Right atrium auricular region (tissue), 2 donors: ENCODE results near the gene MTRF1. TPM values are rescaled to one million over a fixed set of nuclear protein-coding genes. Genes with fewer than 3 reads are reported as not detected.

ENCODE experiments used
- DNase-seq: peaks from one replicate; pipeline ENCODE4 v3.0.0-alpha.2; 2019; ENCODE audit warnings: low spot score
- H3K27ac ChIP-seq, 2 donors: fragments of 200-600 bp; sonication (generic); 1 replicate in 1 of 2; 2 replicates in 1 of 2; pipeline ENCODE4 v1.5.1; 2016 to 2019
- H3K27me3 ChIP-seq, 2 donors: fragments of 200-600 bp; sonication (generic); one replicate each; pipeline versions ENCODE4 v1.5.1 to v1.6.0; 2017 to 2019
- H3K36me3 ChIP-seq: fragments of 200-600 bp; sonication (generic); one replicate; pipeline ENCODE4 v1.5.1; 2016
- H3K4me1 ChIP-seq, 2 donors: fragments of 200-600 bp; sonication (generic); one replicate each; pipeline versions ENCODE4 v1.5.1 to v1.6.0; 2017 to 2019
- H3K4me3 ChIP-seq, 2 donors: fragments of 200-600 bp; sonication (generic); 1 replicate in 1 of 2; 2 replicates in 1 of 2; pipeline ENCODE4 v1.5.1; 2017 to 2019; ENCODE audit warnings: mild to moderate bottlenecking in 1 of 2, moderate library complexity in 1 of 2
- H3K9me3 ChIP-seq, 2 donors: fragments of 200-600 bp; sonication (generic); one replicate each; pipeline ENCODE4 v1.5.1; 2019
- CTCF ChIP-seq, 2 donors: fragments of 200-600 bp; sonication (generic); IDR thresholded peaks; one replicate each; pipeline ENCODE4 v1.5.1; 2019; ENCODE audit warnings: antibody characterized with exemption in 2 of 2
- total RNA-seq, 2 donors: library from RNA; depleted of rRNA; stranded (reverse); fragments of >200 nt; gene quantifications; one replicate each; pipeline ENCODE4 v1.1.0, GENCODE V29; 2016

The MTRF1 gene
- total RNA-seq, 2 donors from 2014 or later = 9.3 to 11.5 TPM

GRCh38 chr13:41216160-41216559, 47.2 kb downstream of the MTRF1 start:
- Histone ChIP-seq H3K27ac (no peak overlapping the region), H3K27me3 (no peaks in the 10 kb centered on the region), H3K36me3 (no peaks in the 10 kb centered on the region), H3K9me3 (peaks cover 0 to 2% of the 10 kb centered on the region in 2 donors), H3K4me3 (no peak overlapping the region), H3K4me1 (no peaks in the 10 kb centered on the region)
- no peak for DNase-seq
- no peak for TF ChIP-seq CTCF (IDR thresholded peaks at IDR 0.05)

- no peak overlapping the region for H3K27ac ChIP-seq
Observed at GRCh38 chr13:41213919-41214318, 49.5 kb downstream of the MTRF1 start.

GRCh38 chr13:41213316-41213715, 50.1 kb downstream of the MTRF1 start:
- no peak overlapping the region for H3K27ac ChIP-seq
- no peak overlapping the region for H3K4me3 ChIP-seq
- peaks cover 0 to 5% of the 10 kb centered on the region in 2 donors for H3K9me3 ChIP-seq
- H3K36me3 ChIP-seq = no peaks in the 10 kb centered on the region
- TF ChIP-seq CTCF (IDR thresholded peaks at IDR 0.05) = no peak
- H3K4me1 ChIP-seq = no peaks in the 10 kb centered on the region
- no peaks in the 10 kb centered on the region for H3K27me3 ChIP-seq
- DNase-seq = no peak

More at GRCh38 chr13:41213919-41214318, 49.5 kb downstream of the MTRF1 start:
- Histone ChIP-seq H3K27me3 (no peaks in the 10 kb centered on the region), H3K4me1 (no peaks in the 10 kb centered on the region), H3K4me3 (no peak overlapping the region), H3K9me3 (peaks cover 0 to 5% of the 10 kb centered on the region in 2 donors), H3K36me3 (no peaks in the 10 kb centered on the region)
- no peak for DNase-seq
- no peak for TF ChIP-seq CTCF (IDR thresholded peaks at IDR 0.05)

- TF ChIP-seq CTCF (IDR thresholded peaks at IDR 0.05) = no peak
- H3K4me1 ChIP-seq = no peaks in the 10 kb centered on the region
- no peak overlapping the region for H3K4me3 ChIP-seq
- H3K27ac ChIP-seq = no peak overlapping the region
- H3K9me3 ChIP-seq = peaks cover 0 to 5% of the 10 kb centered on the region in 2 donors
- H3K27me3 ChIP-seq = no peaks in the 10 kb centered on the region
- H3K36me3 ChIP-seq = no peaks in the 10 kb centered on the region
- DNase-seq = no peak
Observed at GRCh38 chr13:41212881-41213280, 50.5 kb downstream of the MTRF1 start.

GRCh38 chr13:41211062-41211461, 52.3 kb downstream of the MTRF1 start:
- DNase-seq = no peak
- no peaks in the 10 kb centered on the region for H3K36me3 ChIP-seq
- H3K9me3 ChIP-seq = peaks cover 0 to 5% of the 10 kb centered on the region in 2 donors
- no peak for TF ChIP-seq CTCF (IDR thresholded peaks at IDR 0.05)
- no peaks in the 10 kb centered on the region for H3K4me1 ChIP-seq
- H3K27ac ChIP-seq = no peak overlapping the region
- H3K27me3 ChIP-seq = no peaks in the 10 kb centered on the region
- H3K4me3 ChIP-seq = no peak overlapping the region

GRCh38 chr13:41206467-41206866, 56.9 kb downstream of the MTRF1 start:
- Histone ChIP-seq H3K4me1 (no peaks in the 10 kb centered on the region), H3K27me3 (no peaks in the 10 kb centered on the region), H3K27ac (no peak overlapping the region), H3K36me3 (no peaks in the 10 kb centered on the region), H3K4me3 (no peak overlapping the region), H3K9me3 (peaks cover 0 to 5% of the 10 kb centered on the region in 2 donors)
- TF ChIP-seq CTCF (IDR thresholded peaks at IDR 0.05) = no peak
- no peak for DNase-seq
